CD4-positive, alpha-beta T cell treated with Interleukin-4 for 4 hours (primary cell): ENCODE measurements around the gene TWIST2.

Experiments
- DNase-seq: peaks from one replicate; pipeline ENCODE4 v3.0.0-alpha.2; 2020

Gene TWIST2

DNA sequence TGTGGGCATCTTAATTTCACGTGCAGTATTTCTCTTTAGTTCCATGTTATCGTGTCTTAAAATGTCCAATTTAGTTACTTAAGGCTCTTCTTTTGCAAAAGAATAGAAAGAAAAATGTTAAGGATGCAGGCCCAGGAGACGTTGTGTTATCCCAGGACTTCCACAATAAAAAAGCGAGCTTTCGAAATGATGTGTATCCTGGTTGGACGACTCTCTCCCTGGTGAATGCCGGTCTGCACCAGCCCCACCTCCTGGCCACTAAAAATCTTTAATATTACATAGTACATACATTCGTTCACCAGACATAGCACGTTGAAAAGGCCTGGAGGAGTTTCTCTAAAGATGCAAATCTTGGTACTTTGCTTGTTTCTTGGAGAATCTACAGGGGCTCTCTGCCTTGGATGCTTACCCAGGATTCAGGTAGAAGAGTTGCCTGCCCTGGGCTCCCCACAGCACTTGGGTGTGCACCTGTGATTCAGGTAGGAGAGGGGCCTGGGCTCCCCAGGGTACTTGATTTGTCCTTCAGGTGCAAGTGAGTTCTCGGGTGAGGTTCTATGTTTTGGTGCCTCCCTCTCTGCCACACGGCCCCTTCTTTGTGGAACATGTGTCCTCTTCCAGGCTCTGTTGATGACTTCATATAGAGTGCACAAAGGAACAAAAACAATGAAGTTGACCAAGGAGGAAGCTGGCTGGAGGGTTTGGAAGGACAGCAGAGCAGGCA lies 26.6 kb downstream of the TWIST2 start:
- no peak for DNase-seq

DNA sequence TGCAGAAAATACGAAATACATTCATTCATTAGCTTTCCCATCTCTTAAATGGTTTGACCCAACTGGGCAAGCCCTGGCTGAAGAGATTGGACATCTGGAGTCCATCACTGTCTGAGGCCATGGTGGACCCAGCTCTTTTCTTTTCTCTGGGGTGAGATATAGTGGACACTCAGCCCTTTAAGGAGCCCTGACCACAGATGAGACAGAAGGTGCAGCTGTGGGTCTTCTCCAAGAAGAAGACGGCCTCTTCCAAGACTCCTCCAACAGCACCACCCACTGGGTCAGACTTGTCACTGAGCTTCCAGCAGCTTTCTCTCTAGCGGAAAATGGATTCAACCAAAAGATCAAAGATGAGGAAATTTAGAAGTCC lies 27.2 kb downstream of the TWIST2 start:
- DNase-seq = no peak

DNA sequence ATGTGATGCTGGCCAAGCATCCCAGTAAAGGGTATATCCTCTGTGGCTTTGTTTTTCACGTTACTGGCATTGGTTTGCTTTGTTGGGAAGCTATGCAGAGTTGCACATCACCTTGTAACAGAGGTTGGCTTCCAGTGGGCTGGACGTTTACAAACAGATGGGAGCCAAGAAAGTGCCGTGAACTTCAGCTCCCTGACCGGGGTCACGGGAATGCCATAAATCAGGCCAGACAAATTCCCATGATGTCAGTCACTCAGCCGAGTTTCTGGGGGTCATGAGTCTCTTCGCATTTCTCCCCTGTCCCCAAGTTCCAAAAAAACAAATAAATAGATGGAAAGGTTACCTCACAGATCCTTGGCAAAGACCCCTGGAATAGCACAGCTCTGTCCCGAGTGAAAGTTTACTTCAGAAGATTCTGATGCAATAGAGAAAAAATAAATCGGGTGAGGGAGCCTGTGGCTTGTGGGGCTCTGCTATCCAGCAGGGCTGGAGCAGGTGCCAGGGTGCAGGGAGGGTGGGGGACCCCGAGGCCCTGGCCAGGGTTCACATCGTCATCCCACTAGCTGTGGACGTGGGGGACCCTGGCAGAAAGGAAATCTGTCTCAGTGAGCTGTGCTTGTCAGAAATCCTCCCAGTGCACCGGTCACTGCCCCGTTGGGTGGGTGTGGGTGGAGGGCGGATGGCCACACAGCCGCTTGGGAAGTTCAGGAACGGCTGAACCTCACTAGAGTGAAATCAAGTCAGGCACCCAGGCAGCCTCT lies 27.8 kb downstream of the TWIST2 start:
- no peak for DNase-seq

DNA sequence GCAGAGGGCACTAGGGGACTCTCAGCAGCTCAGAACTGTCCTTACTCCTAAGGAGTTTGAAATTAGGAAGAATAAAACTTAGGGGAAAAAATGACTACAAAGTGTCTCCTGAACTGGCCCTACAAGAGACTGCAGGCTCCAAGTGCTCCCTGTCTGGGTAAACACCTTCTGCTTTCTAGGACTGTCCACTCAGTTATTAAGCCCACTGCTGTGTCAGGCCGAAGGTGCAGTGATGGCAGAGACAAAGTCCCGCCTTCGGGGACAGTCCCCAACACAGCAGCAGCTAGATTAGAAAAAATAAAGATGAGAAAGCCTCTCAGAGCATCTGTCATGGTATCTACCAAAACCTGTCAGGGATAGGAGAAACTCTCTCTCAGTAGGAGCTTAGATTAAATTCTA lies 28.3 kb downstream of the TWIST2 start:
- DNase-seq = no peak

DNA sequence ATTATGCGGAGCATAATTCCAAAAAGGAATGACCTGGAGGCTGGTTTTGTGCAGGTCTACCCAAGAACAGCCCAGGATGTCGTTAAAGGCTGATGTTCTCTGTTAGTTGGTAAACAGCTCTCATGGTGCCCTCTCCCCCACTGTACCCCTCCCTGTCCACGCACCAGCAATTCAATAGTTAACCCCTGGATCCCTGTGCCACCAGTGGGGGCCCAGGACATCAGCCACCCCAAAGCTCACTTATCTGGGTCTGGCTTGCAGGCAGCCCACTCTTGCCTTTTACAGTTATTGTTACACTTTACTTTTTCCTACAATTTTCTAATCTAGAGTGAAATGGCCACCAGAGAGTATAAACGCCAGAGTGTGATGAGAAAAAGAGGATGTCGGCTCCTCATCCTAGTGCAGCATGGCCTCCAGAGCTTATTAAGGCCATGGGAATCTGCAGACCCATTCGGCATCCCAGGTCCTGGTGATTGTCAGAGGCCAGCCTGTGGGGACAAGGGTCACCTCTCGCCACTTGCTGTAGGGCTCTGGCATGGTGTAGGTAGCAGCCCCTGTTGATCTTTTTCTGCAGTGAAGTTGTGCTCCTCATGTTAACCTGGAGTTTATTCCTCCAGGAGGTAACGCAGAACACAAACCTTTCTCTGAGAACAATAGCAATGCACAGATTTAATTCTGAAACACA lies 30.3 kb downstream of the TWIST2 start:
- no peak for DNase-seq

DNA sequence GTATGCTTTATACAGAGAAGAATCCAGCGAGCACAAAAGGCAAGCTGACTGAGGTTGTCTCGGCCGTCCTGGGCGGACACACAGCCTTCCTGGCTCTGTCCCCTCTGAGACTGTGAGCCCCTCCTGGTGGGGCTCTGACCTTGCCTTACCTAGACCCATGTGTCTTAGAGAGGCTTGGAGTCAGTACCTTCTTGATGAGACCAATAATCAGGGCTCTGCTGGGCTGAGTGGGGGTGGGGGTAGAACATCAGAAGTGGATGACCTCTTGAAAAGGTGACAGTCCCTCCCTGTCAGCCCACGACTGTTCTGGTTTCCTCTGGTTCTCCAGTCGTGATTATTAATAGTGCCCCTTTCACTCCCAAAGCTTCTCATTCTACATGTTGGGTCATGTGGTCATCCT lies 31.2 kb downstream of the TWIST2 start:
- DNase-seq = no peak

DNA sequence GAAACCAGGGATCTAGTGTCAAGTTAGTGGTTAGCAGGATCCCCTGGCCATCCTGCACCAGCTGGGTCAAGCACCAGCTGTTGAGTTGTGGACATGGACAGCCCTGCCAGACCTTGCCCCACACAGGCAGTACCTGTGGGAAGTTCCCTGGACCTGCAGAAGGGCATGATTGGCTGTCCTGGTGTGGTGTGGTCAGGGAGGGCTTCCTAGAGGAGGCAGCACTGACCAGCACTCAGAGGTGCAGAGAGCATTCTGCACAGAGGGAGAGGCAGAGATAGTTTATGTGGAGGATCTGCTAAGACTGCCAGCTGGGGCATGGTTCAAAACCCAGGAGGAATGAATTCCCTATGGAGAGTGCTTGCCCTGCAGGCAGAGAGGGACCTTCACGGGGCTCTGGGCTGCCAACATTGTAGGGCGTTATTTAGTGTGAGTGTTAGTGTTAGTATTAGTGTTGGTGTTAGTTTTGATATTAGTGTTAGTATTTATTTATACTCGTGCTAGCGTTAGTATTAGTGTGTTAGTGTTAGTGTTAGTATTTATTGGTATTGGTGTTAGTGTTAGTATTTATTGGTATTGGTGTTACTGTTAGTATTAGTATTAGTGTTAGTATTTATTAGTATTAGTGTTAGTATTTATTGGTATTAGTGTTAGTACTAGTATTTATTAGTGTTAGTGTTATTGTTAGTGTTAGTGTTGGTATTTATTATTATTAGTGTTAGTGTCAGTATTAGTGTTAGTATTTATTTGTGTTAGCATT lies 31.9 kb downstream of the TWIST2 start:
- no peak for DNase-seq

DNA sequence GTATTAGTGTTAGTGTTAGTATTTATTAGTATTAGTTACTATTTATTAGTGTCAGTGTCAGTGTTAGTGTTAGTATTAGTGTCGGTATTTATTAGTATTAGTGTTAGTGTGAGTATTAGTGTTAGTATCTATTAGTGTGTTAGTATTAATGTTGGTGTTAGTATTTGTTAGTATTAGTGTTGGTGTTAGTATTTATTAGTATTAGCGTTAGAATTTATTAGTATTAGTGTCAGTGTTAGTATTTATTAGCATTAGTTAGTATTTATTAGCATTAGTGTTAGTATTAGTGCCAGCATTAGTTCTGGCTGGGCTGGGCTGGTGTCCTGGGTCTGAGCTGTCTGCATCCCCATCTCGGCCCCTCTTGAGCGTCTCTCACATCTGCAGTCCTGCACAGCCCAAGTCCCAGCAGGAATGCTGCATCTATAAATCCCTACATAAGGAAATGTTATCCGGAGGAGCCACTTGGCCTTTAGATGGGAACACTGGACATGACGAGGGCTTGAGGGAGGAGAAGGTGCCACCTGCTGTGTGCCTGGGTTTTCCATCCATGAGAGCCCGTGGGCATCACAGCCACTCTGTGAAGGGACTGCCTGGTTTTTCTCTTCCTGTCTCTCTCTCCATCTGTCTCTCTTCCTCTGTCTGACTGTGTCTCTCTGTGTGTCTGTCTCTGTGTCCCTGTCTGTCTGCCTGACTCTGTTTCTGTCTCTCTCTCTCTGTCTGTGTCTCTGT lies 33.6 kb downstream of the TWIST2 start:
- no peak for DNase-seq

DNA sequence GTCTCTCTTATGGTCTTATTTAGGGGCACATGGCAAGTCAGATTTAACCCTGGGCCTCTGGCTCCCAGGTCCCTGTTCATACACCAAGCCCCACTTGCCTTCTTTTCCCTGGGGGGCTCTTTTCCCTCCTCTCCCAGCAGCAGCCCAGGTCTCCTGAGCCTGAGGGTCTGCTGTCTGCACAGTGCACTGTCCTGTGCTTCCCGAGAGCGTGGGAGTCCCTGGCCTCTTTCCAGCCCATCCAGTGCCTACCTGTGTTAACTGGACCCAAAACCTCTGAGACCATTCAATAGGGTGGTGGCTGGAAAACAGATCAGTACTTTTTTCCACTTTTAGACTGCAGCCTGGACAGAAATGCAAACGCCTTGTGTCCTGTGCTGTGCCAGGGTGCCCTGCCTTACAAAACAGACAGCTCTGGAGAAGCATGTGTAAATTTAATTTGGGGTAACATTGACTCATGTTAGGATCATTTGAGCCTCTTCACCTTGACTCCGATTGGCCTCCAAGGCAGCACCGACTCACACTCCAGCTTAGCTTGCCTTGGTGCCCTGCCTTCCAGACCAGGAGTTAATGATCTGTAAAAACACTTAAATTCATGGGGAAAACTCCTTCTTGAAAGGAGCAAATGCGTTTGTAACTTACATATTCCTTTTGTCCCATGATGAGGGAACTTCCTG lies 34.3 kb downstream of the TWIST2 start:
- no peak for DNase-seq

DNA sequence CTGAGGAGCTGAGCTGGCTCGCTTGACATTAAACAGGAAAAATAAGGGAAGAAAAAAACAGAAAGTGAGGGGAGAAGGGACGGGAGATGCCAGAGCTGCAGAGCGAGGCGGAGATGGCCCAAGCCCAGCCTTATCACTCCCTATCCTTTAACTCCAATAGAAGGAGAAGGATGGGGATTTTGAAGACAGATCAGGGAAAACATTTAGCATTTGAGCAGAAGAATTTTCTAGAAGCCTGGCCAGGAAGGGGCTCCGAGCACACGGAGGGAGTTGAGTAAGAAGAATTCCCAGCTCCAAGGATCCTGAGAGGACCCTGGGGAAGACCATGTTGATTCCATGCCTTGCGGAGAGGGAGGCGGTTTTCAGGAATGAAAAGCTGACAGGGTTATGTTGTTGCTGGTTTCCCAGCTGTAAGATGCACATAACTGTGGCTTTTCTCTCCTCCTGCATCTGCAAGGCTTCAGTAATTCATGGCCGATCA lies 35.6 kb downstream of the TWIST2 start:
- DNase-seq = no peak

DNA sequence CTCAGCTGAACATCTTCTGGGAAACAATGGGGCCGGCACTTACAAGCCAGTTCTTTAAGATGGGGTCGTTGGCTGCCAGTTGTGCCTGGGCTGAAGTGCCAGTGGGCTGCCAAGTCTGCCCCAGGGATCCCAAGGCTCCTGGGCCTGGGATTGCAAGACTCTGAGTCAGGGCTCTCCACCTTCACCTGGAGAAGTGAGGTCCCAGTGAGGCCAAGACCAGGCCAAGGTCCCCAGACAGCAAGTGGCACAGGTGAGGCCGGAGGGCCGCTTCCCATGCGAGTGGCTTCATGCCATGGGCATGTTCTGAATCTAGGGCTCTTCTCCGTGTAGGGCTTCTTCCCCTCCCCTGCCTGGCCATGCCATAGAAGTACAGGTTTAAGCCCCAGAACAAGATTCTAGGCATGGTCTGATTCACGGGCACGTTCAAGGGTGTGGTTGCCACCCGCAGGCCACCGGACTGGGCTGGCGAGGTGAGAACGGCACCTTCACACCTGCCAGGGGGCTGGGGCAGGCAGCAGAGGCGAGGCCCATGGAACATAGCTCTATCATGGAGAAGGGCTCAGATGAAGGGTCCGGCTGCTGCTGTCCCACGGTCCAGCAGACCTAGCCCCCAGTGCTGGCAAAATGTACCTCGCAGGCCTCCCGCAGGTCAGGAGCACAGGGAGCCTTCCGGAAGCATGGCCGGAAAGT lies 36.4 kb downstream of the TWIST2 start:
- no peak for DNase-seq

DNA sequence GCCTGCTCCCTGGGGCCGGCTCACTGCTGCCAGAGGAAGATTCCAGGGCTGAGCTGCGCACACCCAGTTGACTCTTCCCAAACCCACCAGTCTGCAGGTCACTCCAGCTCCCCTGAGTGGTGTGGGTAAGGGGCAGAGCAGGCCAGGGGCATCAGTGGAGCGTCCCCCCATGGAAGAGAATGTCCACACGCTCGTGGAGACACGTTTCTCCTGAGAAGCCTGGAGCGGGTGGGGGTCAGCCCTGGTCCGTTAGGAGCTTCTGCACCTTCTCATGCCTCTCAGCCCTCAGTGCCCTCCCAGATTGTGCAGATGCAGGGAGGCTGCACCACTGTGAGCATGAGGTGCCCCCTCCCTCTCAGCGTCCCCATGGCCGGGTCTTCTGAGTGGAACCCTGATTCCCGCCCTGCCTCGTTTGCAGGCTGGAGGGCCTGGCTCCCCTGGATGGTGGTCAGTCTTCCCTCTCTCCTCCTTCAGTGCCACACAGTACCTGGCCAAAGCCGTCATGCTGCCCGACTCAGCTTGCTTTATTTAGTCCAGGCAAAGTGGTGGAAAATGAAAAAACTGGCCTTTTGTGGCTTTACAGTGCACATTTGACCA lies 37.0 kb downstream of the TWIST2 start:
- no peak for DNase-seq

DNA sequence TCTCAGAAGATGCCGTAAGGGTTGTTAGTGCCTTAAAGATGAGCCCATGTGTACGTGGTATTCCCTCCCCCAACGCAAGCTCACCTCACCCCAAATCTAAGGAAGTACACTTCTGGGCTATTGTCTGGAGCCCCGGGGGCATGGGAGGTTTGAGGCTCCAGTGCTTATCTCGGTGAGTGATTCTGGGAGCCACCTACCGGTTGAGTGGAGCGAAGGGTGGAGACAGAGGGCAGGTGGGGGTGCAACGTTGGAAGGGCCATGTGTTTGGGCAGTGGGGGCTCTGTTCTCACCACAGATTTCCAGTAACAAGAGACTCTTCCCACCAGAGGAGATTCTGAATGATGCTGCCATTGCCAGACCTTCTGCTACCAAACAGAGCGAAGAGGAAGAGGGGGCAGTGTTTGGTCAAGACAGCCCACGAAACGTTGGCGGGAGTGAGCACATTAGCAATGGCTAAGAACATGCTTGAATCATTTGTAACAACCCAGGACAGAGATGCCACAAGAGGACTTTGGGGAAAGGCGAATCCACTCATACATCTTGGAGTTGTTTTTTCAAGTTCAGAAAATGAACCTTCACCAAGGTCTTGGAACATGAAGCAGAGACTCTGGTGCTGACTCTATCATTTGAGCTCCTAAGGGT lies 38.7 kb downstream of the TWIST2 start:
- no peak for DNase-seq

DNA sequence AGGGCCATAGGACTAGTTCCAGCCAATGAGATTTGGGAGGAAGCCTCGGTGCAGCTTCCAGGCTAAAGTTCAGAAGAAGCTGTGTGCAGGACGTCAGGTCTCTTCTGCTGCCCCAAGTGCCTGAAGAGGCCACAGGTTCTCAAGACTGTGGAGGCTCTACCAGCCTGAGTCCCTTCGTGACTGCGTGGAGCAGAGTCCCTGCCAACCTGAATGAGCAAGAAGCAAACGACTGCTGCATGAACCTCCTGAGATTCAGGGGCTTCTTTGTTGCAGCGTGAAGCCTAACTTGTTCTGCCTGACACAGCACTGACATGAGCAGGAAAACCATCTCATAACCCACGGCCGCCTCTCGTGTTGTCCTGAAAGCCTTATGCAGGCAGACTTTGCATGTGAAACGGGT lies 39.7 kb downstream of the TWIST2 start:
- no peak for DNase-seq

DNA sequence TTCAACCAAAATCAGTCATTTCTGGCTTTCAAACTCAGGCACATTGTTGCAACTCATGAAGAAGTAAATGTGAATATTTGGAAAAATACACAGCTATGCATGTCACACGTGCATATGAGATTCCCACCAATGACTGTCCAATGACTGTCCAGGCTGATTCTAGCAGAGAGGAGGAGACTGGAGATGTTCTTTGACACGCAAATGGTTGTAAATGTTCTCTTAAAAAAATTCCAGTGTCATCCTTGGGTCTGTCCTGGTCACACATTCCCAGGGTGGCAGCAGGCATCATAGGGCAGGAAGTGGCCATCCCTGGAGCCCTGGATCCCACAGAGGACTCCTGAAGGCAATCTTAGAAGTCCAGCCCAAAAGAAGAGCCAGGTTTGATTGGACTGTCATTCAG lies 40.9 kb downstream of the TWIST2 start:
- no peak for DNase-seq

DNA sequence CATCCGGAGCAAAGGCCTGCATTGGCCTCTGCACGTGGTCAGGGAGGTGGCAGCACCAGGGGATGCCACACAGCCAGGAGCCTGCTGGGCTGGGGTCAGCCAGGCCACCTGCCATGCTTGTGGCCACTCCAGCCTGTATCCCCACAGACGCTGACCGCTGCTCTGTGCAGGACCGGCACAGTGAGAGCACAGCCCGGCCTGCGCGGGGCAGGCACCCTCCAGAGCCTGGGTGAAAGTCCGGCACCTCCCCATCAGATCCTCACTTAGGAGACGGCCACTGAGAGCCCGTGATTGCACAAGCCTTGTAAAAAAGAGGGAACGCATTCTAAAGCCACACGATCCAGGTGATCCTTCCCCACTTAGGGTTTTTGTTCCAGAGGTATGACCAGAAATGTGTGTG lies 42.2 kb downstream of the TWIST2 start:
- DNase-seq = no peak

DNA sequence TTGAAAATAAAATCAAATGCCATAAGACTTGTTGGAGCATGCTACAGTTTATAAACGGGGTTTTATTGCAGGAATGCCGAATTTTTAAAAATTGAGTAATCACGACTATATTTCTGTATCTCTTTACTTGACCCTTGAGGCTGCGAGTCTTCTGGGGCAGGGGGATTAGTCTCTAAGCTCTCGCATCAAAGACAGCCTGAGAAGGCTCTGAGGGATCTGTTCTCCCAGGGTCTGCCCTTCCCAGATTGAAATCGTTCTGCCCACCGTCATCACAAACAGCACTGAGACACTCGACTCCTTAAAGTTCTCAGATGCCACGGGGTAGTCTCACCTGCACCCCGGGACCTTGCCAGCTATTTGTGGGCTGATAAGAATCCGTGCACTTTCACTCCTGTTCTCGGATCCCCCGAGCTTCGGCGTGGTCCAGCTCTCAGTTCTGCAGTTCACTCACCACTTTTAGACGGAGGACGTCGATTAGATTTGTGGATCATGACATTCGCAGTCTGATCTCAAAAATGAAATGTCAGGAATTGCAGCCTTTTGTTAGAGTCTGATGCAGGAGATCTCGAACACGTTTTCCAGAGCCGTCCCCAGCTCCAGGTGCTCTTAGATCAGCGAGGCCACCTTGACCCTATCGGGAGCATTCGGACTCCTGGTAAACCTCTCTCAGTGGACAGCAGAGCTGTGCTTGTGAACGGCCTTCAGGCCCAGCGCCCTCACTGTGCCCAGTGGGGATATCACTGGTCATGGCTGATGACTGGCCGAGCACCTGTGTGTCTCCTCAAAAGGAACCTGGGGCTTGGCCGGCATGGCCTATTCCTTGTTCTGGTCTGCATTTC lies 43.0 kb downstream of the TWIST2 start:
- DNase-seq = no peak

DNA sequence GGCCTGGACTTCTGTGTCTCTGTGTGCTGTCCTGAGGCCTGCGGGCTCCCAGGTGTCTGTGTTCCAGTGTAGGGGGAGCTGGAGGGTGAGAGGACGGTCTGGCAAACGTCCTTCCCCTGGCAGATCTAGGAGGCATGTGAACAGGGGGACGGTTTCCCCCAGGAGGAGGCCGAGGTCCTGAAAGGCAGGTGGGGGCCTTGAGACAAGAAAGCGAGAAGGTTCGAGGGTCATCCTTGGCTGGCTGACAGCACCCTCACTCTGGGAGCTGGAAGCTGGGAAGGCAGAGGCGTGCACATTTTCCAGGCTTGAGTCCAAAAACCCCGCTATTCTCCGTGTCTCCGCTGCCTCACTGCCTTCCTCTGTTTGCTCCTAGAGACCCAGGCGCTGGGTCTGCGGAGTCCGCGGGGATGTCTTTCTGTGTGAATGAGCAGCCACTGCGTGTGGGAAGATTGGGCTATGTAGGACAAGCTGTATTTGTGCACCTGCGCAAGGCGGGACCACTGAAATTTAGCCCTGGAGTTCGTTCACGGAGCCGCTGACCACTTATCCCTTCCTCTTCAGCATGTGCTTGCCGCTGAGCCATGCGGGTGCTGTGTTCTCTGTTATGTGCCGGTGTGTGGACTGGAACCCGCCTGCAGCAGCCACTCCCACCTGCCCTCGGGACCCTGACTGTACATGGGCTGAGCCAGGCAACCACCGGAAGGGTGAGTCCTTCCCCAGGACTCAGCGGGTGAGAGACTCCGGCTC lies 43.7 kb downstream of the TWIST2 start:
- no peak for DNase-seq

DNA sequence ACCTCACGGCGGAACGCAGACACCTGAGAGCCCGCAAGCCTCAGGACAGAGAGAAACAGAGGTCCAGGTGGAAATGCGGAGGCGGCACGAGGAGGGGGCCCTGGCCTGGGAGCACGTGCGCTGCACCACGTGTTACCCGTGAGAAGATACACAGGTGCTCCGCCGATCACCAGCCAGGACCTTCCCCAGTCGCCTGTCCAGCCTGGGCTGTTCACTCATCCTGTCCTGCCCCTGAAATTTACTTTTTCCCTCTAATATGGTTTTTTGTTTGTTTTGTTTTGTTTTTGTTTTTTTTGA lies 44.3 kb downstream of the TWIST2 start:
- DNase-seq = no peak
